ENCODE results near the gene MORF4L2. TPM values are rescaled to one million over a fixed set of nuclear protein-coding genes. Genes with fewer than 3 reads are reported as not detected.

Gene MORF4L2
- total RNA-seq, 6 experiments from 2014 or later = 529 to 650 (median 569) TPM

DNA sequence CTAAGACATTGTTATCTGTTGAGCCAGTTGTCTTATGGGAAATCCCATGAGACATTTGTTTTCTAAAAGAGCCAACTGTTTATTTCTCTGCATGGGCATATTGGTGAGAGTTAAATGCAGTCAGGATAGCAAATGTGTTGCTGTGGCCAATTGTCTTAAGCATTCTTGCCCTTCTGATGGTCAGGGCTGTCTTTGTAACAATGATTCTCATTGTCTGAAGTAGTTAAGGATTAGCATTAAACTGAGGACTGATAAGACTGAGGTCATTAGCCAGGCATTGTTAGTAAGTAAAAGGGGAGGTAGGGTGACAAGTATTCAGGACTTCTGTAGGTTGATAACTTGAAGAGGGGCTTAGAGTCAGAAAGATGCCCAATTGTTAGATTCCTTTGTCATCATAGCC is 11.2 kb upstream of the MORF4L2 start:
- Mint-ChIP-seq H3K4me1 (ENCODE audit: low read depth) (no peaks in the 10 kb centered on the region), H3K4me3 (no peak overlapping the region), H3K27ac (no peak overlapping the region), H3K9me3 (no peaks in the 10 kb centered on the region), H3K36me3 (ENCODE audit: low read depth) (peaks cover 4% of the 10 kb centered on the region), H3K27me3 (ENCODE audit: insufficient read depth) (no peaks in the 10 kb centered on the region; the same call in none of the 2 replicates)
- DNase-seq = no peak
- TF ChIP-seq, protein P1, sequence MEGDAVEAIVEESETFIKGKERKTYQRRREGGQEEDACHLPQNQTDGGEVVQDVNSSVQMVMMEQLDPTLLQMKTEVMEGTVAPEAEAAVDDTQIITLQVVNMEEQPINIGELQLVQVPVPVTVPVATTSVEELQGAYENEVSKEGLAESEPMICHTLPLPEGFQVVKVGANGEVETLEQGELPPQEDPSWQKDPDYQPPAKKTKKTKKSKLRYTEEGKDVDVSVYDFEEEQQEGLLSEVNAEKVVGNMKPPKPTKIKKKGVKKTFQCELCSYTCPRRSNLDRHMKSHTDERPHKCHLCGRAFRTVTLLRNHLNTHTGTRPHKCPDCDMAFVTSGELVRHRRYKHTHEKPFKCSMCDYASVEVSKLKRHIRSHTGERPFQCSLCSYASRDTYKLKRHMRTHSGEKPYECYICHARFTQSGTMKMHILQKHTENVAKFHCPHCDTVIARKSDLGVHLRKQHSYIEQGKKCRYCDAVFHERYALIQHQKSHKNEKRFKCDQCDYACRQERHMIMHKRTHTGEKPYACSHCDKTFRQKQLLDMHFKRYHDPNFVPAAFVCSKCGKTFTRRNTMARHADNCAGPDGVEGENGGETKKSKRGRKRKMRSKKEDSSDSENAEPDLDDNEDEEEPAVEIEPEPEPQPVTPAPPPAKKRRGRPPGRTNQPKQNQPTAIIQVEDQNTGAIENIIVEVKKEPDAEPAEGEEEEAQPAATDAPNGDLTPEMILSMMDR (IDR thresholded peaks at IDR 0.05) = no peak

DNA sequence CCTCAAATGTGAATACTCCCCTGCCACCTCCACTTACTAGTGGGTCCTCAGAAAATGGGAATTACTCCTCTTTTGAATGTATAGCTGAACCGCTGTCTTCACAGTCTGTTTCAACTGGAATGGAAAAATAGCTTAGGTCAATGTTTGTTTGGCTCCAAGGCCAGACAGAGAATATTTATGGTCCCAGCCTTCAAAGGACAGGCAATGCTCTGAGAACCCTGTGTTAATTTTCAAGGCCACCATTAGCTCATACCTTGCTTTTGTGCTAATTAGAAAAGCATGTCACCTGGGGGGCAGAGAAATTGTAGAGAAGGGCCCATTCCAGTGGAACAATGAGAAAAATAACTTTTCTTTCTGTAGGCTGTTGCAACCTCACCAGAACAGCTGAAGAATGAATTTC is 4.6 kb upstream of the MORF4L2 start:
- Mint-ChIP-seq H3K27ac (no peak overlapping the region), H3K36me3 (ENCODE audit: low read depth) (0 out of 2 replicates have a peak, but pooled peaks cover under 1% of the 10 kb centered on the region), H3K27me3 (ENCODE audit: insufficient read depth) (no peaks in the 10 kb centered on the region; the same call in none of the 2 replicates), H3K4me1 (ENCODE audit: low read depth) (no peaks in the 10 kb centered on the region), H3K4me3 (no peak overlapping the region), H3K9me3 (no peaks in the 10 kb centered on the region)
- TF ChIP-seq, protein P1 (IDR thresholded peaks at IDR 0.05) = no peak
- DNase-seq = no peak

GRCh38 chrX:103688946-103689345 is 2.4 kb upstream of the MORF4L2 start:
- Mint-ChIP-seq H3K4me3 (no peak overlapping the region), H3K27me3 (ENCODE audit: insufficient read depth) (no peaks in the 10 kb centered on the region), H3K9me3 (no peaks in the 10 kb centered on the region), H3K36me3 (ENCODE audit: low read depth) (peaks cover 17% of the 10 kb centered on the region), H3K4me1 (ENCODE audit: low read depth) (peaks cover 2% of the 10 kb centered on the region), H3K27ac (no peak overlapping the region)
- TF ChIP-seq, protein P1 (IDR thresholded peaks at IDR 0.05) = peak; percentile 82
- DNase-seq = peak; percentile 25

DNA sequence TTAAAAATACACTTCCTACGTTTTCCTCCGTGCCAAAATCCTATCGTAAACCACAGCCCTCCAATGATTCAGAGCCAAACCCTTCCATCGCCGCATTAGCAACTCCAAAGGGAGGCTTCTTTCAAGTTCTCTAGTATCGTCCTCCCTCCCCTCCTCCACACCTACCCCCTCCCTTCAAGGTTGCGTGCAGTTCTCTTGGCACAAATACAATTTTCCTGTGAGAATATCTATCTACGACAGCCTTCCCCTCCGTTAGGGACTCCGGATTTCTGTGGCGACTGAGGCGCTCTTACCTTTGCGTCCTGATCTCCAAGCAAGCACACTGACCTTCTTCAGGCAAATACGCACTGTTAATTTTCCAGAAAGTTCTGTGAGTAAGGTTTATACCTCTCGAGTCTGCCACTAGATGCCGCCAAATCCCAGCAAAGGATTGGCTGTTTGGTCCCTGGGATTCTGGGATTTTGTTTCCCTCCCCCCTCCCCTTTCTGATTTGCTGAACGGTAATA is 1.2 kb upstream of the MORF4L2 start:
- Mint-ChIP-seq H3K27me3 (ENCODE audit: insufficient read depth) (no peaks in the 10 kb centered on the region), H3K4me3 (no peak overlapping the region), H3K36me3 (ENCODE audit: low read depth) (peaks cover 24% of the 10 kb centered on the region), H3K4me1 (ENCODE audit: low read depth) (peaks cover 9% of the 10 kb centered on the region), H3K9me3 (no peaks in the 10 kb centered on the region), H3K27ac (no peak overlapping the region)
- TF ChIP-seq, protein P1 (IDR thresholded peaks at IDR 0.05) = peak; percentile 79
- DNase-seq = peak; percentile 67

- no peaks in the 10 kb centered on the region for H3K9me3 Mint-ChIP-seq
- H3K27me3 Mint-ChIP-seq (ENCODE audit: insufficient read depth) = no peaks in the 10 kb centered on the region
- DNase-seq = peak; percentile 71
- H3K36me3 Mint-ChIP-seq (ENCODE audit: low read depth) = peaks cover 25% of the 10 kb centered on the region
- H3K4me1 Mint-ChIP-seq (ENCODE audit: low read depth) = peaks cover 14% of the 10 kb centered on the region
- no peak overlapping the region for H3K4me3 Mint-ChIP-seq
- H3K27ac Mint-ChIP-seq = no peak overlapping the region
- TF ChIP-seq, protein P1 (IDR thresholded peaks at IDR 0.05) = peak; percentile 37
Observed at GRCh38 chrX:103687073-103687695, 685 bp upstream of the MORF4L2 start.
